Measurements from ENCODE around the gene PIK3CB.
A peak's percentile ranks its signal among the peaks of the same experiment; 100 is the strongest.
"Not testable (repeated sequence)": the region's sequence is repeated elsewhere in the genome, so short reads cannot be mapped to it uniquely, and the experiment has no call there.

Gene PIK3CB

GRCh38 chr3:138690036-138690435 lies 144.7 kb downstream of the PIK3CB start:
- H3K27ac ChIP-seq = no peak overlapping the region
- DNase-seq (ENCODE audit: low read depth, low spot score) = no peak

GRCh38 chr3:138688871-138689299 lies 145.8 kb downstream of the PIK3CB start:
- H3K27ac ChIP-seq = no peak overlapping the region
- no peak for DNase-seq (ENCODE audit: low read depth, low spot score)

- peak overlapping the region; percentile 44 for H3K27ac ChIP-seq
- no peak for DNase-seq (ENCODE audit: low read depth, low spot score)
Observed at GRCh38 chr3:138687236-138687635, 147.5 kb downstream of the PIK3CB start.

- peak overlapping the region; percentile 44 for H3K27ac ChIP-seq
- DNase-seq (ENCODE audit: low read depth, low spot score) = no peak
Observed at GRCh38 chr3:138686771-138687221, 147.9 kb downstream of the PIK3CB start.

GRCh38 chr3:138684396-138684795 lies 150.3 kb downstream of the PIK3CB start:
- DNase-seq (ENCODE audit: low read depth, low spot score) = no peak
- H3K27ac ChIP-seq = no peak overlapping the region

- no peak for DNase-seq (ENCODE audit: low read depth, low spot score)
- H3K27ac ChIP-seq = no peak overlapping the region
Observed at GRCh38 chr3:138682648-138683047, 152.1 kb downstream of the PIK3CB start.

- no peak for DNase-seq (ENCODE audit: low read depth, low spot score)
- no peak overlapping the region for H3K27ac ChIP-seq
Observed at GRCh38 chr3:138681463-138682220, 153.1 kb downstream of the PIK3CB start.

- DNase-seq (ENCODE audit: low read depth, low spot score); H3K27ac ChIP-seq: not testable (repeated sequence)
Observed at GRCh38 chr3:138680974-138681373, 153.8 kb downstream of the PIK3CB start.

GRCh38 chr3:138678874-138679392 lies 155.8 kb downstream of the PIK3CB start:
- no peak for DNase-seq (ENCODE audit: low read depth, low spot score)
- H3K27ac ChIP-seq = no peak overlapping the region

- H3K27ac ChIP-seq = no peak overlapping the region
- no peak for DNase-seq (ENCODE audit: low read depth, low spot score)
Observed at GRCh38 chr3:138678086-138678485, 156.6 kb downstream of the PIK3CB start.

- DNase-seq (ENCODE audit: low read depth, low spot score) = no peak
- no peak overlapping the region for H3K27ac ChIP-seq
Observed at GRCh38 chr3:138675393-138675792, 159.3 kb downstream of the PIK3CB start.

- peak overlapping the region; percentile 60 for H3K27ac ChIP-seq
- no peak for DNase-seq (ENCODE audit: low read depth, low spot score)
Observed at GRCh38 chr3:138673641-138674530, 160.8 kb downstream of the PIK3CB start.

GRCh38 chr3:138670407-138670806 lies 164.3 kb downstream of the PIK3CB start:
- no peak for DNase-seq (ENCODE audit: low read depth, low spot score)
- H3K27ac ChIP-seq = no peak overlapping the region

GRCh38 chr3:138668107-138668506 lies 166.6 kb downstream of the PIK3CB start:
- no peak overlapping the region for H3K27ac ChIP-seq
- no peak for DNase-seq (ENCODE audit: low read depth, low spot score)

GRCh38 chr3:138657508-138657907 lies 177.2 kb downstream of the PIK3CB start:
- DNase-seq (ENCODE audit: low read depth, low spot score) = no peak
- no peak overlapping the region for H3K27ac ChIP-seq

- DNase-seq (ENCODE audit: low read depth, low spot score) = no peak
- H3K27ac ChIP-seq = no peak overlapping the region
Observed at GRCh38 chr3:138653567-138653966, 181.2 kb downstream of the PIK3CB start.

GRCh38 chr3:138649134-138649533 lies 185.6 kb downstream of the PIK3CB start:
- no peak for DNase-seq (ENCODE audit: low read depth, low spot score)
- H3K27ac ChIP-seq = no peak overlapping the region

GRCh38 chr3:138646513-138646912 lies 188.2 kb downstream of the PIK3CB start:
- DNase-seq (ENCODE audit: low read depth, low spot score) = no peak
- no peak overlapping the region for H3K27ac ChIP-seq

- no peak overlapping the region for H3K27ac ChIP-seq
- DNase-seq (ENCODE audit: low read depth, low spot score) = no peak
Observed at GRCh38 chr3:138646008-138646407, 188.7 kb downstream of the PIK3CB start.

- DNase-seq (ENCODE audit: low read depth, low spot score) = no peak
Observed at GRCh38 chr3:138642927-138643253, 191.8 kb downstream of the PIK3CB start.

More at GRCh38 chr3:138642927-138643253, 191.8 kb downstream of the PIK3CB start:
- H3K27ac ChIP-seq = no peak overlapping the region
